Mononuclear cell (primary cell): ENCODE results near the gene RBBP6. TPM values are rescaled to one million over a fixed set of nuclear protein-coding genes. Genes with fewer than 3 reads are reported as not detected.
"Not testable (repeated sequence)": the region's sequence is repeated elsewhere in the genome, so short reads cannot be mapped to it uniquely, and the experiment has no call there.

ENCODE experiments used
- H3K27me3 ChIP-seq: 2 replicates; pipeline ENCODE4 v1.6.0; 2011; ENCODE audit warnings: low read length, control low read depth; ENCODE audit not compliant: insufficient read depth
- H3K4me1 ChIP-seq: 2 replicates; pipeline ENCODE4 v1.5.1; 2011; ENCODE audit warnings: mild to moderate bottlenecking, low read length, control low read depth; ENCODE audit not compliant: insufficient read depth
- H3K4me3 ChIP-seq: 2 replicates; pipeline ENCODE4 v1.5.1; 2011; ENCODE audit warnings: mild to moderate bottlenecking, low read length, moderate library complexity
- H3K9me3 ChIP-seq: 2 replicates; pipeline ENCODE4 v1.5.1; 2011; ENCODE audit warnings: low read depth, mild to moderate bottlenecking, control low read depth, low read length
- total RNA-seq: library from RNA; depleted of rRNA; stranded (reverse); fragments of >200 nt; gene quantifications from one replicate; pipeline ENCODE4 v1.2.3, GENCODE V29; 2012

RBBP6 gene, protein sequence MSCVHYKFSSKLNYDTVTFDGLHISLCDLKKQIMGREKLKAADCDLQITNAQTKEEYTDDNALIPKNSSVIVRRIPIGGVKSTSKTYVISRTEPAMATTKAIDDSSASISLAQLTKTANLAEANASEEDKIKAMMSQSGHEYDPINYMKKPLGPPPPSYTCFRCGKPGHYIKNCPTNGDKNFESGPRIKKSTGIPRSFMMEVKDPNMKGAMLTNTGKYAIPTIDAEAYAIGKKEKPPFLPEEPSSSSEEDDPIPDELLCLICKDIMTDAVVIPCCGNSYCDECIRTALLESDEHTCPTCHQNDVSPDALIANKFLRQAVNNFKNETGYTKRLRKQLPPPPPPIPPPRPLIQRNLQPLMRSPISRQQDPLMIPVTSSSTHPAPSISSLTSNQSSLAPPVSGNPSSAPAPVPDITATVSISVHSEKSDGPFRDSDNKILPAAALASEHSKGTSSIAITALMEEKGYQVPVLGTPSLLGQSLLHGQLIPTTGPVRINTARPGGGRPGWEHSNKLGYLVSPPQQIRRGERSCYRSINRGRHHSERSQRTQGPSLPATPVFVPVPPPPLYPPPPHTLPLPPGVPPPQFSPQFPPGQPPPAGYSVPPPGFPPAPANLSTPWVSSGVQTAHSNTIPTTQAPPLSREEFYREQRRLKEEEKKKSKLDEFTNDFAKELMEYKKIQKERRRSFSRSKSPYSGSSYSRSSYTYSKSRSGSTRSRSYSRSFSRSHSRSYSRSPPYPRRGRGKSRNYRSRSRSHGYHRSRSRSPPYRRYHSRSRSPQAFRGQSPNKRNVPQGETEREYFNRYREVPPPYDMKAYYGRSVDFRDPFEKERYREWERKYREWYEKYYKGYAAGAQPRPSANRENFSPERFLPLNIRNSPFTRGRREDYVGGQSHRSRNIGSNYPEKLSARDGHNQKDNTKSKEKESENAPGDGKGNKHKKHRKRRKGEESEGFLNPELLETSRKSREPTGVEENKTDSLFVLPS (N-terminal part only)
- 166 TPM for total RNA-seq

GRCh38 chr16:24539295-24539849 lies at the start of gene RBBP6:
Gene RBBP6 (plus strand): TSS chr16:24539566. CDS start chr16:24540627, 1,061 bp downstream.
- Histone ChIP-seq H3K27me3 (no peaks in the 10 kb centered on the region), H3K9me3 (no peaks in the 10 kb centered on the region), H3K4me3 (peak within 1 kb of the TSS; percentile 95), H3K4me1 (peaks cover 38% of the 10 kb centered on the region)

- no peaks in the 10 kb centered on the region for H3K27me3 ChIP-seq
- H3K9me3 ChIP-seq, result no peaks in the 10 kb centered on the region
- no peak overlapping the region for H3K4me3 ChIP-seq
- no peaks in the 10 kb centered on the region for H3K4me1 ChIP-seq
These were observed 48.5 kb upstream of the RBBP6 start for GRCh38 chr16:24490866-24491265.

- Histone ChIP-seq H3K9me3 (no peaks in the 10 kb centered on the region), H3K4me1 (no peaks in the 10 kb centered on the region), H3K4me3 (no peak overlapping the region), H3K27me3 (no peaks in the 10 kb centered on the region)
These were observed 47.6 kb upstream of the RBBP6 start for GRCh38 chr16:24491731-24492130.

DNA sequence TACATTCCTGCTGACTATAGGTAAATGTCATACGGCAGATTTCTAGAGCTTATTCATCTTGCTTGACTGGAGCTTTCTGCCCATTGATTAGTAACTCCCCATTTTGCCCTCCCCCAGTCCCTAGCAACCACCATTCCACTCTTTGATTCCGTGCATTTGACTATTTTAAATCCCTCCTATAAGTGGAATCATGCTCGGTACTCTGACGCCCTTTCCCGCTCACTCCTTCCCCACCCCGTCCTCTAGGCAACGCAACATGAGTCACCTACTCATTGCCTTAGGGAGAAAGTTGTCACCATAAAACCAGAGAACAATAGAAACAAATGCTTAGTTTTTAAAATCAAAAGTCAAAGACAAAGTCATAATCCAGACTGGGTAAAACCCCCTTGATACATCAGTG lies 45.5 kb upstream of the RBBP6 start:
- H3K27me3 ChIP-seq, result no peaks in the 10 kb centered on the region
- H3K4me3 ChIP-seq, result no peak overlapping the region
- H3K4me1 ChIP-seq, result no peaks in the 10 kb centered on the region
- no peaks in the 10 kb centered on the region for H3K9me3 ChIP-seq

DNA sequence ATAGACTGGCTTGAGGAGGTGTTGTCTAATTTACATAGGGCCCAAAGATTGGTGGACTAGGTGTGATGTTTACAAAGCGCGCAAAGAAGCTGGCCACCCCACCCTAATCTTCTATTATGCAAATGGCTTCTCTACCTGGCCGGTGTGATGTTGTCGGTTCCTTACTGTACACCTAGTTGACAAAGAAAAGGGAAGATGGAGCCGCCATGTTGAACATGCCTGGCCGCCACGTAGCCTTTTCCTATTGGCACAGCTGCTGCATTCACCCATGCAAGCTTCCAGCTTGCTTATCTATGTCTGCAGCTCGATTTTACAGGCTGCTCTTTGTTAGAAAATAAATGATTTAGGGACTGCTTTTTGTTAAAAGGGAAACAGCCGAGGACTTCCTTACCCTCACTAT lies 44.2 kb upstream of the RBBP6 start:
- H3K9me3 ChIP-seq, H3K4me3 ChIP-seq, H3K27me3 ChIP-seq, H3K4me1 ChIP-seq: not testable (repeated sequence)

- H3K27me3 ChIP-seq, result no peaks in the 10 kb centered on the region
- H3K4me3 ChIP-seq, result no peak overlapping the region
- H3K9me3 ChIP-seq, result no peaks in the 10 kb centered on the region
- H3K4me1 ChIP-seq, result no peaks in the 10 kb centered on the region
These were observed 41.9 kb upstream of the RBBP6 start for GRCh38 chr16:24497440-24497839.

DNA sequence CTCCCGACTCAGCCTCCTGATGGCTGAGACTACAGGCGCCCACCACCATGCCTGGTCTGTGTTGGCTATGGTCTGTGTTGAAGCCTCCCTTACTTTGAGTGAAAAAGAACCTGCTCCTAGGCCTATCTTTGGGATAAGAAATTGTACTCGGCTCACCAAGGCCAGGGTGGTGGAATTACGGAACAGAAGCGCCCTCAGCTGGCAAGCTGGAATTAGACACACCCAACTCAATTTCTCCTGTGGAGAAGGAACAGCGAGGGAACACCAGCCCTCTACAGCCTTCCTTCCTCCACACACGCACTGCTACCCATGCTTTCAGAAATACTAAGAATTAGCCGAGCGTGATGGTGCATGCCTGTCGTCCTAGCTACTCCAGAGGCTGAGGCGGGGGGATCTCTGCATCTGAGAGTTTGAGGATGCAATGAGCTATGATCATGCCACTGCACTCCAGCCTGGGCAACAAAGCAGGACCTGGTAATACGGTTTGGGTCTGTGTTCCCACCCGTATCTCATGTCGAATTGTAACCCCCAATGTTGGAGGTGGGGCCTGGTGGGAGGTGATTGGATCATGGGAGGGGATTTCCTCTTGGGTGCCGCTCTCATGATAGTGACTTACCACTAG lies 40.1 kb upstream of the RBBP6 start:
- no peaks in the 10 kb centered on the region for H3K4me1 ChIP-seq
- H3K9me3 ChIP-seq, result no peaks in the 10 kb centered on the region
- H3K4me3 ChIP-seq, result no peak overlapping the region
- no peaks in the 10 kb centered on the region for H3K27me3 ChIP-seq

- Histone ChIP-seq H3K27me3 (no peaks in the 10 kb centered on the region), H3K9me3 (no peaks in the 10 kb centered on the region), H3K4me3 (no peak overlapping the region), H3K4me1 (no peaks in the 10 kb centered on the region)
These were observed 34.7 kb upstream of the RBBP6 start for GRCh38 chr16:24504472-24505345.

- no peaks in the 10 kb centered on the region for H3K9me3 ChIP-seq
These were observed 33.4 kb upstream of the RBBP6 start for GRCh38 chr16:24505959-24506358.

GRCh38 chr16:24507959-24508480 lies 31.3 kb upstream of the RBBP6 start:
- no peaks in the 10 kb centered on the region for H3K4me1 ChIP-seq
- no peaks in the 10 kb centered on the region for H3K9me3 ChIP-seq
- H3K27me3 ChIP-seq, result no peaks in the 10 kb centered on the region
- no peak overlapping the region for H3K4me3 ChIP-seq

More at GRCh38 chr16:24505959-24506358, 33.4 kb upstream of the RBBP6 start:
- Histone ChIP-seq H3K4me1 (no peaks in the 10 kb centered on the region), H3K27me3 (no peaks in the 10 kb centered on the region), H3K4me3 (no peak overlapping the region)

DNA sequence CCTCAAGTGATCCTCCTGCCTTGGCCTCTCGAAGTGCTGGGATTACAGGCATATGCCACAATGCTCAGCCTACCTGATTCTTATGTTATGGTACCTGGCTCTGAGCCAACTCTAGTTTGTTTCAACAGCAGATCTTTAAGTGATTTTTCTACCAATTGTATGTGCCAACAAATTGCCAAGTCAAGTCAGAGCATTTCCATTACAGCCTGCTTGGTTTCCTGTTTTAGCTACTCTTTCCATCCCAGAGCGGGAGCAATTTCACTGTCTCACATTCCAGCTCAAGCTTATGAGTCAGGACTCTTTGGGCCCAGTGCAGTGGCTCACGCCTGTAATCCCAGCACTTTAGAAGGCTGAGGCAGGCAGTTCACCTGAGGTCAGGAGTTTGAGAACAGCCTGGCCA lies 30.8 kb upstream of the RBBP6 start:
- Histone ChIP-seq H3K4me3 (no peak overlapping the region), H3K4me1 (no peaks in the 10 kb centered on the region), H3K27me3 (no peaks in the 10 kb centered on the region), H3K9me3 (no peaks in the 10 kb centered on the region)

DNA sequence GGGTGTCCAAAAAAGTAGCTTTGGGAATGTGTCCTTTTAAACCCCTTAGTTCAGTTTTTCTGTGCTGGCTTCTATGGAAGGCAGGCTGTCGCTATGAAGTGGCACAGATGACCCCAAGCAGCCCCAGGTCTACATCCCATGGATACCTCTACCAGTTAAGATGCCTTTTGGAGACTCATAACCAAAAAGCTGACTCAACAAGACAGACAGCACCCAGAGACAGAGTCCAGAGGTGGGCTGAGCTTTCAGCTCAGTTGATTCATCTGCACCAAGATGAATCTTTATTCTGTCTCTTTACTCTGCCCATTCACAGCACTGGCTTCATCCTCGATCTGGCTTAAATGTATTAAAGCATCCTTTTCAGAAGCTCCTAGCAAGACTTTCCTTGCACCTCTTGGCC lies 29.8 kb upstream of the RBBP6 start:
- H3K4me3 ChIP-seq, result no peak overlapping the region
- H3K9me3 ChIP-seq, result no peaks in the 10 kb centered on the region
- H3K27me3 ChIP-seq, result no peaks in the 10 kb centered on the region
- no peaks in the 10 kb centered on the region for H3K4me1 ChIP-seq

GRCh38 chr16:24511174-24511573 lies 28.2 kb upstream of the RBBP6 start:
- Histone ChIP-seq H3K9me3 (no peaks in the 10 kb centered on the region), H3K4me1 (no peaks in the 10 kb centered on the region), H3K4me3 (no peak overlapping the region), H3K27me3 (no peaks in the 10 kb centered on the region)

DNA sequence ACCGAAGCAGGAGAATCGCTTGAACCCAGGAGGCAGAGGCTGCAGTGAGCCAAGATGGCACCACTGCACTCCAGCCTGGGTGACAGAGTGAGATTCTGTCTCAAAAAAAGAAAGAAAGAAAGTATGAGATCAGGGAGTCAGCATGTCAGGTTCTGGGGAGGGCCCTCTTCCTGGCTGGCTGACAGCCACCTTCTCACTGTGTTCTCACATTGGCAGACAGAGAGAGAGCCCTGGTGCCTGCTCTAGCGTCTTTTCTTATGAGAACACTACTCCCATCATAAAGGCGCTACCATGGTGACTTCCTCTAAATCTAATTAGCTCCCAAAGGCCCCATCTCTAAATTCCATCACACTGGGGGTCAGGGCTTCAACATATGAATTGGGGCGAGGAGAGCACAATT lies 27.6 kb upstream of the RBBP6 start:
- Histone ChIP-seq H3K4me3 (no peak overlapping the region), H3K4me1 (no peaks in the 10 kb centered on the region), H3K27me3 (no peaks in the 10 kb centered on the region), H3K9me3 (no peaks in the 10 kb centered on the region)
